SK-N-SH (cell line): Measurements from ENCODE around the gene CST3. TPM values are rescaled to one million over a fixed set of nuclear protein-coding genes. Genes with fewer than 3 reads are reported as not detected.
"Not testable (repeated sequence)": the region's sequence is repeated elsewhere in the genome, so short reads cannot be mapped to it uniquely, and the experiment has no call there.

Experiments used
- CTCF ChIA-PET: fragments of 300-600, 350-600 bp; formaldehyde crosslinking; extraction: SDS; loops from one replicate; lab custom pipeline; 2021; lab: Yijun Ruan, JAX
- POLR2A ChIA-PET: fragments of 350-600 bp; sonication (Branson Sonifier 250); formaldehyde crosslinking; extraction: SDS; loops from one replicate; lab custom pipeline; 2020; ENCODE audit warnings: antibody characterized with exemption, inconsistent platforms; lab: Yijun Ruan, JAX
- DNase-seq: peaks from one replicate; pipeline ENCODE4 v3.0.0; 2012
- H2AFZ ChIP-seq: fragments of 200-600 bp; sonication (generic); 2 replicates; pipeline ENCODE4 v1.8.1; 2016; ENCODE audit warnings: antibody characterized with exemption, mild to moderate bottlenecking, low read depth
- H3F3A ChIP-seq: fragments of 200-600 bp; sonication (generic); replicated peaks from 2 replicates; pipeline ENCODE3; 2016; ENCODE audit warnings: antibody characterized with exemption, mild to moderate bottlenecking; ENCODE audit not compliant: insufficient read depth
- H3K27ac ChIP-seq, 2 experiments: fragments of 200-500 bp in 1 of 2; fragments of 200-600 bp in 1 of 2; sonication (Bioruptor generic) in 1 of 2; sonication (generic), shearing (Covaris generic) in 1 of 2; 2 replicates each; pipeline versions ENCODE4 v1.5.1 to v1.6.1; 2014 to 2016; ENCODE audit warnings: low read depth in 2 of 2, inconsistent platforms in 1 of 2, low read length in 1 of 2, mild to moderate bottlenecking in 1 of 2, mixed read lengths in 1 of 2
- H3K27me3 ChIP-seq: fragments of 200-600 bp; sonication (generic), shearing (Covaris generic); 2 replicates; pipeline ENCODE4 v1.6.1; 2016; ENCODE audit warnings: mixed run types; ENCODE audit not compliant: insufficient read depth
- H3K36me3 ChIP-seq, 2 experiments: fragments of 200-500 bp in 1 of 2; fragments of 200-600 bp in 1 of 2; sonication (Bioruptor generic) in 1 of 2; sonication (generic) in 1 of 2; replicated peaks in 1 of 2; 2 replicates each; pipeline versions ENCODE3 to v1.5.1; 2014 to 2016; ENCODE audit warnings: low read length in 1 of 2, mild to moderate bottlenecking in 1 of 2; ENCODE audit not compliant: insufficient read depth in 2 of 2, control insufficient read depth in 1 of 2
- H3K4me1 ChIP-seq, 2 experiments: fragments of 200-500 bp in 1 of 2; fragments of 200-600 bp in 1 of 2; sonication (Bioruptor generic) in 1 of 2; sonication (generic), shearing (Covaris generic) in 1 of 2; 2 replicates each; pipeline versions ENCODE4 v1.5.1 to v1.6.1; 2014 to 2016; ENCODE audit warnings: low read depth in 1 of 2, low read length in 1 of 2, mixed run types in 1 of 2; ENCODE audit not compliant: insufficient read depth in 2 of 2, control insufficient read depth in 1 of 2
- H3K4me2 ChIP-seq: fragments of 200-600 bp; sonication (generic), shearing (Covaris generic); 2 replicates; pipeline ENCODE4 v1.6.1; 2017; ENCODE audit warnings: mixed run types
- H3K4me3 ChIP-seq, 2 experiments: fragments of 200-500 bp in 1 of 2; fragments of 200-600 bp in 1 of 2; sonication (Bioruptor generic) in 1 of 2; sonication (generic), shearing (Covaris generic) in 1 of 2; 2 replicates each; pipeline versions ENCODE4 v1.5.1 to v1.8.1; 2014 to 2016; ENCODE audit warnings: low read depth in 2 of 2, inconsistent platforms in 1 of 2, low read length in 1 of 2, mild to moderate bottlenecking in 1 of 2, mixed read lengths in 1 of 2, moderate library complexity in 1 of 2
- H3K79me2 ChIP-seq: fragments of 200-600 bp; sonication (generic); 2 replicates; pipeline ENCODE4 v1.8.1; 2017; ENCODE audit warnings: mild to moderate bottlenecking; ENCODE audit not compliant: insufficient read depth
- H3K9ac ChIP-seq: fragments of 200-600 bp; sonication (generic); 2 replicates; pipeline ENCODE4 v1.6.1; 2017; ENCODE audit warnings: mixed run types
- H3K9me2 ChIP-seq: fragments of 200-600 bp; sonication (generic); 2 replicates; pipeline ENCODE4 v1.6.1; 2017; ENCODE audit warnings: mixed run types
- H3K9me3 ChIP-seq: fragments of 200-600 bp; sonication (generic); 2 replicates; pipeline ENCODE4 v1.6.1; 2017; ENCODE audit warnings: mixed run types, mild to moderate bottlenecking, moderate library complexity
- H4K20me1 ChIP-seq: fragments of 200-600 bp; sonication (generic); 2 replicates; pipeline ENCODE4 v1.6.1; 2017; ENCODE audit warnings: mild to moderate bottlenecking, mixed run types; ENCODE audit not compliant: insufficient read depth
- CHD2 ChIP-seq: fragments of 150-350 bp; IDR thresholded peaks from 2 replicates; pipeline ENCODE4 v1.6.1; 2018; ENCODE audit warnings: low read length; ENCODE audit not compliant: partially characterized antibody
- ELF1 ChIP-seq: IDR thresholded peaks from 2 replicates; pipeline ENCODE4 v1.4.0; 2012
- FOXJ3 ChIP-seq: sonication (generic); formaldehyde crosslinking; IDR thresholded peaks from 2 replicates; pipeline ENCODE4 v1.5.1; 2020; ENCODE audit warnings: mild to moderate bottlenecking, missing genetic modification reagents
- FOXM1 ChIP-seq: IDR thresholded peaks from 2 replicates; pipeline ENCODE4 v1.4.0; 2012; ENCODE audit warnings: low read depth, mild to moderate bottlenecking
- GABPA ChIP-seq: IDR thresholded peaks from 2 replicates; pipeline ENCODE4 v1.4.0; 2012; ENCODE audit warnings: low read depth, mild to moderate bottlenecking
- GATA2 ChIP-seq: sonication (generic); formaldehyde crosslinking; IDR thresholded peaks from 2 replicates; pipeline ENCODE4 v1.5.0; 2020; ENCODE audit warnings: mild to moderate bottlenecking, missing genetic modification reagents
- JUND ChIP-seq: IDR thresholded peaks from 2 replicates; pipeline ENCODE4 v1.4.0; 2012
- NRF1 ChIP-seq: IDR thresholded peaks from 2 replicates; pipeline ENCODE4 v1.6.1; 2012; ENCODE audit warnings: low read depth, mild to moderate bottlenecking, low read length
- POLR2AphosphoS5 ChIP-seq: IDR thresholded peaks from 2 replicates; pipeline ENCODE4 v1.6.1; 2012; ENCODE audit warnings: low read depth, low read length
- RAD21 ChIP-seq: IDR thresholded peaks from 2 replicates; pipeline ENCODE4 v1.6.1; 2012; ENCODE audit warnings: mild to moderate bottlenecking, low read length
- REST ChIP-seq: IDR thresholded peaks from 2 replicates; pipeline ENCODE4 v1.6.1; 2012; ENCODE audit warnings: mild to moderate bottlenecking, low read depth, low read length, moderate library complexity
- RXRA ChIP-seq: IDR thresholded peaks from 2 replicates; pipeline ENCODE4 v1.4.0; 2012; ENCODE audit warnings: low read depth, mild to moderate bottlenecking, borderline replicate concordance
- SIN3A ChIP-seq: IDR thresholded peaks from 2 replicates; pipeline ENCODE4 v1.6.1; 2012; ENCODE audit warnings: low read depth, mild to moderate bottlenecking, low read length, moderate library complexity, borderline replicate concordance
- SMC3 ChIP-seq: IDR thresholded peaks from 2 replicates; pipeline ENCODE4 v1.6.1; 2012; ENCODE audit warnings: low read depth, low read length, improper control_type of control experiment
- TAF1 ChIP-seq: IDR thresholded peaks from 2 replicates; pipeline ENCODE4 v1.6.1; 2012; ENCODE audit warnings: low read depth, mild to moderate bottlenecking, low read length, moderate library complexity, borderline replicate concordance
- WGBS: methylation state at CpG from one replicate; pipeline ENCODE4 v1.1.6; 2017; ENCODE audit warnings: low lambda C conversion rate; 5-methylcytosine and 5-hydroxymethylcytosine counted together
- polyA plus RNA-seq, 3 experiments: library from polyadenylated mRNA; depleted of rRNA; stranded (reverse); fragments of >200 nt; gene quantifications; 2 replicates each; pipeline ENCODE4 v1.2.3, GENCODE V29; 2012
- TF ChIP-seq, protein P1 (sequence below): fragments of 150-350 bp; IDR thresholded peaks from 2 replicates; pipeline ENCODE4 v1.6.1; 2017; ENCODE audit warnings: antibody characterized with exemption, low read length, low read depth, borderline replicate concordance

CST3 gene
- polyA plus RNA-seq, 1 of the 3 experiments (the other 2 are of a cell fraction) = 428 TPM

GRCh38 chr20:23636182-23636907, 1.4 kb downstream of the CST3 start:
- Histone ChIP-seq H3K9ac (peak overlapping the region; percentile 92), H3K4me3 (peak overlapping the region; percentile 87 to 96), H3K4me2 (peak overlapping the region; percentile 98), H3K27ac (no peak overlapping the region), H4K20me1 (peaks cover 7% of the 10 kb centered on the region; the same call in 1 of the 2 replicates), H3K4me1 (peaks cover 4 to 10% of the 10 kb centered on the region in 2 experiments; a peak in 1 of 4 replicates), H3K79me2 (peaks cover 22% of the 10 kb centered on the region), H3K36me3 (peaks cover 0 to 13% of the 10 kb centered on the region in 2 experiments), H3K9me2 (no peaks in the 10 kb centered on the region), H3F3A (no peaks in the 10 kb centered on the region), H2AFZ (no peak overlapping the region), H3K9me3 (no peaks in the 10 kb centered on the region), H3K27me3 (no peaks in the 10 kb centered on the region)
- no peak for DNase-seq
- POLR2A ChIA-PET = no interaction called here
- TF ChIP-seq POLR2AphosphoS5 = no peak
- CTCF ChIA-PET = no interaction called here
- WGBS = 93% methylated on average over 11 of the region's 19 CpGs

DNA sequence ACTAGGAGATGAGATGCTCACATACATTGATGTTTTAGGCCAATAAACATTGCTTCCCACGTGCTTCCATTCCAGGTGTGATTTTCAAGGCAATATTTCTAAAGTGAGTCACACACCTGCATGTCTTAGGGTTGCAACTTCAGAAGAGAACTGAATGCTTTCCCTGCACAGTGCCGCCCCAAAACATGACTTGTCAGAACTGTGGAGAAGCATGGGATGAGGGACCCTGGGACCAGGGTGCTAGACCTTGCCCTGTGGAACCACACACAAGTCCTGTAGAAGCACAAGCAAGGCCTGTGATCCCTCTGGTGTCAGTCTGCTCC, 2.0 kb downstream of the CST3 start:
- 81% methylated on average over 2 of the region's 2 CpGs for WGBS
- not testable (repeated sequence) for H3K27me3 ChIP-seq

DNA sequence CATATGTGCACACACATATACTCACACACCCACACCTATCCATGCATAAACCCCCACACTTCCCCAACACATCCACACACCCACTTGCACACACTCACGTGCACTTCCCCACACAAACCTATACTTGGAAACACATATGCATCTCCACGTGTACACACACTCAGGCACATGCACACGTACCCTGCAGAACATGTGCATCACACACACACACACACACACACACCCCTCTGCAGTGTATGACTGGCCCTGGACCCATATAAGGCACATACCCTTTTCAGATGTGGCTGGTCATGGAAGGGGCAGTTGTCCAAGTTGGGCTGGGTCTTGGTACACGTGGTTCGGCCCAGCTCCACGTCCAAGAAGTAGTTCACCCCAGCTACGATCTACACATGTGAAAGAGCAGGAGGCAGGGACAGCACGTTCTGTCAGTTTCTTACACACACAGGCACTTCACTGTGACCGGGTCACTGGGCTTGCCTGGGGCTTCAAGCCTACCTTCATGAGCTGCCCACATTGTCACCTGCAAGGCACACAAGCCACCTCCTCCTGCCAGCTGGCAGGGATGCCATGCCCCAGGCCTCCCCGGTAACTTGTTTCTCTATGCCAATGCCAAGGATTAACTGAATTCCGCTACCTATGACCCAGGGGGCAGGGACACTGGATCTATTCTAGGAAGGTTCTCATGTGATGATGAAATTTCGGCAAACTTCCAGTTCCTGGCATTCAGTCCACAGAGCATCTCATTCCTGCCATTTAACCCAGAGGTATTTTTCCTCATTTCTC, 2.6 kb downstream of the CST3 start:
- no peak overlapping the region for H3K4me2 ChIP-seq
- 87% methylated on average over 11 of the region's 12 CpGs for WGBS
- no peak overlapping the region for H3K9ac ChIP-seq
- H2AFZ ChIP-seq = no peak overlapping the region
- H3K4me1 ChIP-seq = peaks cover 4 to 10% of the 10 kb centered on the region in 2 experiments; a peak in 1 of 4 replicates
- H3K4me3 ChIP-seq = no peak overlapping the region
- no peak for DNase-seq
- H4K20me1 ChIP-seq = peaks cover 7% of the 10 kb centered on the region; the same call in 1 of the 2 replicates
- POLR2A ChIA-PET = no interaction called here
- H3F3A ChIP-seq = no peaks in the 10 kb centered on the region
- no peaks in the 10 kb centered on the region for H3K27me3 ChIP-seq
- CTCF ChIA-PET = no interaction called here
- H3K9me3 ChIP-seq = no peaks in the 10 kb centered on the region
- H3K9me2 ChIP-seq = no peaks in the 10 kb centered on the region
- H3K36me3 ChIP-seq = peaks cover 0 to 13% of the 10 kb centered on the region in 2 experiments
- H3K79me2 ChIP-seq = peaks cover 22% of the 10 kb centered on the region
- no peak overlapping the region for H3K27ac ChIP-seq
- TF ChIP-seq RXRA = no peak
- TF ChIP-seq CHD2 = no peak
- no peak for TF ChIP-seq REST
- TF ChIP-seq SMC3 = no peak
- no peak for TF ChIP-seq JUND
- TF ChIP-seq GATA2 = no peak
- TF ChIP-seq ELF1 = no peak
- TF ChIP-seq, protein P1, sequence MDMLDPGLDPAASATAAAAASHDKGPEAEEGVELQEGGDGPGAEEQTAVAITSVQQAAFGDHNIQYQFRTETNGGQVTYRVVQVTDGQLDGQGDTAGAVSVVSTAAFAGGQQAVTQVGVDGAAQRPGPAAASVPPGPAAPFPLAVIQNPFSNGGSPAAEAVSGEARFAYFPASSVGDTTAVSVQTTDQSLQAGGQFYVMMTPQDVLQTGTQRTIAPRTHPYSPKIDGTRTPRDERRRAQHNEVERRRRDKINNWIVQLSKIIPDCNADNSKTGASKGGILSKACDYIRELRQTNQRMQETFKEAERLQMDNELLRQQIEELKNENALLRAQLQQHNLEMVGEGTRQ = no peak
- TF ChIP-seq GABPA = no peak
- TF ChIP-seq SIN3A = no peak
- TF ChIP-seq FOXM1 = no peak
- TF ChIP-seq RAD21 = no peak
- TF ChIP-seq NRF1 = no peak
- no peak for TF ChIP-seq FOXJ3
- TF ChIP-seq TAF1 = no peak

More for the DNA sequence above, 2.0 kb downstream of the CST3 start:
- H3K4me3 ChIP-seq, H3K9ac ChIP-seq, H3F3A ChIP-seq, DNase-seq, H2AFZ ChIP-seq, H3K27ac ChIP-seq, H4K20me1 ChIP-seq, POLR2A ChIA-PET, H3K9me2 ChIP-seq, H3K9me3 ChIP-seq, CTCF ChIA-PET: not testable (repeated sequence)
- H3K79me2 ChIP-seq = peaks cover 22% of the 10 kb centered on the region
- H3K4me2 ChIP-seq = peak overlapping the region; percentile 98; the same call in 1 of the 2 replicates
- H3K36me3 ChIP-seq = peaks cover 0 to 13% of the 10 kb centered on the region in 2 experiments
- peaks cover 4 to 10% of the 10 kb centered on the region in 2 experiments; a peak in 1 of 4 replicates for H3K4me1 ChIP-seq
